GM13976 (cell line): Measurements from ENCODE around the gene KIAA1958.

Experiments
- DNase-seq: peaks from one replicate; pipeline ENCODE4 v3.0.0; 2012; ENCODE audit warnings: low spot score
- CTCF ChIP-seq: IDR thresholded peaks from 2 replicates; pipeline ENCODE4 v1.5.1; 2012; ENCODE audit warnings: borderline replicate concordance, mild to moderate bottlenecking; ENCODE audit not compliant: insufficient read depth; ENCODE audit errors: extremely low read depth, missing control alignments, control extremely low read depth
- in situ Hi-C: fragments of 300-500 bp; cut with MboI; formaldehyde crosslinking; loops from one replicate; pipeline ENCODE4 v1.12.0; 2022; ENCODE audit warnings: low sequenced_read_pairs, mixed read lengths, inconsistent platforms; ENCODE audit not compliant: unreplicated experiment

Gene KIAA1958

GRCh38 chr9:112629671-112630485, 143.3 kb downstream of the KIAA1958 start:
- TF ChIP-seq CTCF: no peak
- in situ Hi-C loops: no loop called here
- no peak for DNase-seq

GRCh38 chr9:112631313-112632070, 144.9 kb downstream of the KIAA1958 start:
- DNase-seq: no peak
- TF ChIP-seq CTCF: no peak
- in situ Hi-C loops: no loop called here

GRCh38 chr9:112640311-112640710, 153.7 kb downstream of the KIAA1958 start:
- no peak for TF ChIP-seq CTCF
- no peak for DNase-seq
- in situ Hi-C loops: no loop called here

GRCh38 chr9:112642126-112642525, 155.5 kb downstream of the KIAA1958 start:
- no peak for DNase-seq
- in situ Hi-C loops: no loop called here
- TF ChIP-seq CTCF: no peak

- DNase-seq: no peak
- TF ChIP-seq CTCF: no peak
- in situ Hi-C loops: no loop called here
Measured at GRCh38 chr9:112647596-112647995, 161.0 kb downstream of the KIAA1958 start.

GRCh38 chr9:112648624-112649023, 162.0 kb downstream of the KIAA1958 start:
- no peak for DNase-seq
- no peak for TF ChIP-seq CTCF
- in situ Hi-C loops: no loop called here
